Fibroblast of lung (primary cell): Measurements from ENCODE around the gene TJP1.

Experiments
- CTCF ChIP-seq, 2 donors: IDR thresholded peaks in 1 of 2; conservative IDR thresholded peaks in 1 of 2; 1 replicate in 1 of 2; 2 replicates in 1 of 2; pipeline ENCODE4 v1.5.1; 2011 to 2012; ENCODE audit warnings: low read length in 2 of 2, control low read depth in 1 of 2, inconsistent platforms in 1 of 2, low read depth in 1 of 2, mild to moderate bottlenecking in 1 of 2
- EZH2 ChIP-seq: IDR thresholded peaks from 2 replicates; pipeline ENCODE4 v1.5.1; 2012; ENCODE audit warnings: low read length, control low read depth, mild to moderate bottlenecking; ENCODE audit errors: missing control alignments

- TF ChIP-seq CTCF (conservative IDR thresholded peaks at IDR 0.05 in 1 of 2, IDR thresholded peaks at IDR 0.05 in 1 of 2; ENCODE audit: low read depth in 1 of 2, low read length in 2 of 2) (no peak), EZH2 (no peak)
Measured at GRCh38 chr15:29863438-29863837, 41.2 kb upstream of the TJP1 start.
